CD14-positive monocyte (primary cell): ENCODE data around the gene OR2AT4. TPM values are rescaled to one million over a fixed set of nuclear protein-coding genes. Genes with fewer than 3 reads are reported as not detected.

Source experiments
- DNase-seq, 3 donors: peaks; one replicate each; pipeline ENCODE4 v3.0.0-alpha.2; 2011 to 2022
- H2AFZ ChIP-seq: 2 replicates; pipeline ENCODE4 v1.6.0; 2012; ENCODE audit warnings: mild to moderate bottlenecking, low read depth, low read length, inconsistent platforms; ENCODE audit not compliant: insufficient read depth, poor library complexity, severe bottlenecking
- H3K27ac ChIP-seq, 2 donors: 1 replicate in 1 of 2; 2 replicates in 1 of 2; pipeline ENCODE4 v1.5.1; 2012 to 2013; ENCODE audit warnings: low read length in 2 of 2, control low read depth in 1 of 2, inconsistent platforms in 1 of 2, low read depth in 1 of 2, mild to moderate bottlenecking in 1 of 2
- H3K27me3 ChIP-seq, 2 donors: one replicate each; pipeline versions ENCODE4 v1.6.0 to v1.6.1; 2011 to 2013; ENCODE audit warnings: low read length in 2 of 2; ENCODE audit not compliant: control insufficient read depth in 2 of 2, insufficient read depth in 2 of 2
- H3K36me3 ChIP-seq, 2 donors: replicated peaks in 1 of 2; 1 replicate in 1 of 2; 2 replicates in 1 of 2; pipeline versions ENCODE4 v1.5.1 to v1.6.1; 2012 to 2013; ENCODE audit warnings: low read length in 2 of 2, control low read depth in 1 of 2, inconsistent platforms in 1 of 2, mild to moderate bottlenecking in 1 of 2; ENCODE audit not compliant: insufficient read depth in 2 of 2, control insufficient read depth in 1 of 2
- H3K4me1 ChIP-seq, 2 donors: 1 replicate in 1 of 2; 2 replicates in 1 of 2; pipeline versions ENCODE4 v1.5.1 to v1.6.1; 2012 to 2013; ENCODE audit warnings: low read length in 2 of 2, control low read depth in 1 of 2, inconsistent platforms in 1 of 2, mild to moderate bottlenecking in 1 of 2, moderate library complexity in 1 of 2; ENCODE audit not compliant: insufficient read depth in 2 of 2, control insufficient read depth in 1 of 2
- H3K4me2 ChIP-seq: replicated peaks from 2 replicates; pipeline ENCODE3; 2012; ENCODE audit warnings: low read length, moderate library complexity, mild to moderate bottlenecking; ENCODE audit not compliant: poor library complexity, severe bottlenecking; ENCODE audit errors: extremely low read depth
- H3K4me3 ChIP-seq, 3 experiments: fragments of 200-600 bp in 1 of 3; sonication (generic) in 1 of 3; replicated peaks in 1 of 3; 1 replicate in 2 of 3; 2 replicates in 1 of 3; pipeline ENCODE4 v1.5.1; 2011 to 2013; ENCODE audit warnings: low read length in 3 of 3, mild to moderate bottlenecking in 3 of 3, control low read depth in 2 of 3, low read depth in 2 of 3, inconsistent platforms in 1 of 3, moderate library complexity in 1 of 3
- H3K79me2 ChIP-seq: 2 replicates; pipeline ENCODE4 v1.6.0; 2012; ENCODE audit warnings: mild to moderate bottlenecking, control low read depth, inconsistent platforms, low read length, moderate library complexity; ENCODE audit not compliant: insufficient read depth
- H3K9ac ChIP-seq: 2 replicates; pipeline ENCODE4 v1.6.0; 2017; ENCODE audit warnings: low read length, mild to moderate bottlenecking; ENCODE audit not compliant: insufficient read depth, poor library complexity, severe bottlenecking
- H3K9me3 ChIP-seq, 2 donors: replicated peaks in 1 of 2; 1 replicate in 1 of 2; 2 replicates in 1 of 2; pipeline versions ENCODE4 v1.5.1 to v1.6.1; 2012 to 2013; ENCODE audit warnings: low read length in 2 of 2, control low read depth in 1 of 2; ENCODE audit not compliant: control insufficient read depth in 1 of 2, insufficient read depth in 1 of 2
- H4K20me1 ChIP-seq: 2 replicates; pipeline ENCODE4 v1.6.0; 2012; ENCODE audit warnings: mild to moderate bottlenecking, low read length, control low read depth, moderate library complexity; ENCODE audit not compliant: insufficient read depth
- H3K27ac Mint-ChIP-seq, 7 donors: one replicate each; pipeline ENCODE4 v1.8.0; 2020; ENCODE audit warnings: mild to moderate bottlenecking in 7 of 7, mixed read lengths in 7 of 7, moderate library complexity in 6 of 7, inconsistent platforms in 2 of 7
- H3K27me3 Mint-ChIP-seq, 3 donors: one replicate each; pipeline ENCODE4 v1.8.0; 2021 to 2022; ENCODE audit warnings: low read depth in 3 of 3, mild to moderate bottlenecking in 3 of 3, mixed read lengths in 3 of 3, moderate library complexity in 3 of 3, inconsistent platforms in 1 of 3
- H3K36me3 Mint-ChIP-seq, 2 donors: one replicate each; pipeline ENCODE4 v1.8.0; 2020; ENCODE audit warnings: mixed read lengths in 2 of 2, inconsistent platforms in 1 of 2, mild to moderate bottlenecking in 1 of 2
- H3K4me1 Mint-ChIP-seq: one replicate; pipeline ENCODE4 v1.8.0; 2020; ENCODE audit warnings: mild to moderate bottlenecking, mixed read lengths
- H3K4me3 Mint-ChIP-seq, 2 donors: one replicate each; pipeline ENCODE4 v1.8.0; 2020; ENCODE audit warnings: mild to moderate bottlenecking in 2 of 2, mixed read lengths in 2 of 2, moderate library complexity in 1 of 2
- H3K9me3 Mint-ChIP-seq, 7 donors: one replicate each; pipeline ENCODE4 v1.8.0; 2020 to 2022; ENCODE audit warnings: mixed read lengths in 7 of 7, mild to moderate bottlenecking in 6 of 7, moderate library complexity in 6 of 7, inconsistent platforms in 2 of 7
- CTCF ChIP-seq: fragments of 200-600 bp; IDR thresholded peaks from one replicate; pipeline ENCODE4 v1.8.0; 2022; ENCODE audit warnings: antibody characterized with exemption, mild to moderate bottlenecking
- intact Hi-C, 2 donors: fragments of 100-400 bp; cut with micrococcal nuclease; formaldehyde crosslinking; loops; one replicate each; pipeline versions ENCODE4 v1.15.0 to v1.15.1; 2023
- polyA plus RNA-seq, 3 donors: library from polyadenylated mRNA; depleted of rRNA in 1 of 3; unstranded in 2 of 3; stranded (reverse) in 1 of 3; fragments of 300-500 nt in 2 of 3; fragments of >200 nt in 1 of 3; fragmentation: Illumina TruSeq in 2 of 3; gene quantifications; 1 replicate in 2 of 3; 2 replicates in 1 of 3; pipeline ENCODE4 v1.2.3, GENCODE V29; 2012 to 2021

The OR2AT4 gene
- polyA plus RNA-seq, 3 donors, result not detected

GRCh38 chr11:75068993-75069392 is 27.7 kb downstream of the OR2AT4 start:
- Histone ChIP-seq H3K9ac (no peak overlapping the region), H3K27ac (no peak overlapping the region), H3K4me1 (no peaks in the 10 kb centered on the region), H3K27me3 (peaks cover 3% of the 10 kb centered on the region in 2 donors), H2AFZ (no peak overlapping the region), H3K4me3 (no peak overlapping the region), H4K20me1 (no peaks in the 10 kb centered on the region), H3K79me2 (no peaks in the 10 kb centered on the region), H3K36me3 (no peaks in the 10 kb centered on the region), H3K4me2 (no peak overlapping the region), H3K9me3 (no peaks in the 10 kb centered on the region)
- H3K4me1 Mint-ChIP-seq, result no peaks in the 10 kb centered on the region
- no peak overlapping the region for H3K4me3 Mint-ChIP-seq
- H3K36me3 Mint-ChIP-seq, result no peaks in the 10 kb centered on the region
- no peak for TF ChIP-seq CTCF
- peaks cover 0 to 4% (median 0%) of the 10 kb centered on the region in 7 donors for H3K9me3 Mint-ChIP-seq
- intact Hi-C loops, result no loop called here
- no peak overlapping the region for H3K27ac Mint-ChIP-seq
- no peak for DNase-seq
- peaks cover 8 to 14% (median 10%) of the 10 kb centered on the region in 3 donors for H3K27me3 Mint-ChIP-seq

- Histone ChIP-seq H3K4me2 (no peak overlapping the region), H3K4me1 (no peaks in the 10 kb centered on the region), H4K20me1 (no peaks in the 10 kb centered on the region), H3K27ac (no peak overlapping the region), H3K27me3 (peaks cover 3% of the 10 kb centered on the region in 2 donors), H3K4me3 (no peak overlapping the region), H3K9me3 (no peaks in the 10 kb centered on the region), H3K79me2 (no peaks in the 10 kb centered on the region), H3K9ac (no peak overlapping the region), H2AFZ (no peak overlapping the region), H3K36me3 (no peaks in the 10 kb centered on the region)
- Mint-ChIP-seq H3K36me3 (no peaks in the 10 kb centered on the region), H3K27ac (no peak overlapping the region), H3K27me3 (peaks cover 8 to 14% (median 10%) of the 10 kb centered on the region in 3 donors), H3K4me3 (no peak overlapping the region), H3K9me3 (peaks cover 0 to 4% (median 0%) of the 10 kb centered on the region in 7 donors), H3K4me1 (no peaks in the 10 kb centered on the region)
- DNase-seq, result no peak
- intact Hi-C loops, result no loop called here
- no peak for TF ChIP-seq CTCF
Measured at GRCh38 chr11:75068559-75068958, 28.1 kb downstream of the OR2AT4 start.
